Measurements from ENCODE around the gene GALNT7.
"Not testable (repeated sequence)": the region's sequence is repeated elsewhere in the genome, so short reads cannot be mapped to it uniquely, and the experiment has no call there.

Gene GALNT7

GRCh38 chr4:173200103-173200884, 31.7 kb downstream of the GALNT7 start:
- no peak for FAIRE-seq

GRCh38 chr4:173202395-173202794, 33.8 kb downstream of the GALNT7 start:
- no peak for FAIRE-seq

- no peak for FAIRE-seq
Observed at GRCh38 chr4:173205656-173206055, 37.0 kb downstream of the GALNT7 start.

GRCh38 chr4:173208420-173208819, 39.8 kb downstream of the GALNT7 start:
- FAIRE-seq = no peak

- FAIRE-seq = no peak
Observed at GRCh38 chr4:173211222-173211621, 42.6 kb downstream of the GALNT7 start.

GRCh38 chr4:173211838-173212237, 43.2 kb downstream of the GALNT7 start:
- no peak for FAIRE-seq

- peak; percentile 94 for FAIRE-seq
Observed at GRCh38 chr4:173212379-173212778, 43.8 kb downstream of the GALNT7 start.

- no peak for FAIRE-seq
Observed at GRCh38 chr4:173213296-173213695, 44.7 kb downstream of the GALNT7 start.

- FAIRE-seq = no peak
Observed at GRCh38 chr4:173214231-173214630, 45.6 kb downstream of the GALNT7 start.

GRCh38 chr4:173214661-173215060, 46.0 kb downstream of the GALNT7 start:
- FAIRE-seq = no peak

- FAIRE-seq = no peak
Observed at GRCh38 chr4:173217075-173217474, 48.5 kb downstream of the GALNT7 start.

- FAIRE-seq = no peak
Observed at GRCh38 chr4:173217727-173218126, 49.1 kb downstream of the GALNT7 start.

- FAIRE-seq = no peak
Observed at GRCh38 chr4:173218411-173219125, 50.0 kb downstream of the GALNT7 start.

- not testable (repeated sequence) for FAIRE-seq
Observed at GRCh38 chr4:173219126-173219437, 50.5 kb downstream of the GALNT7 start.

- no peak for FAIRE-seq
Observed at GRCh38 chr4:173223743-173224142, 55.1 kb downstream of the GALNT7 start.

GRCh38 chr4:173226401-173226888, 57.8 kb downstream of the GALNT7 start:
- no peak for FAIRE-seq

- no peak for FAIRE-seq
Observed at GRCh38 chr4:173227756-173228155, 59.1 kb downstream of the GALNT7 start.

GRCh38 chr4:173230062-173230461, 61.5 kb downstream of the GALNT7 start:
- FAIRE-seq = no peak

GRCh38 chr4:173231916-173232315, 63.3 kb downstream of the GALNT7 start:
- FAIRE-seq = no peak

- no peak for FAIRE-seq
Observed at GRCh38 chr4:173233857-173234256, 65.2 kb downstream of the GALNT7 start.

- FAIRE-seq = no peak
Observed at GRCh38 chr4:173235050-173235449, 66.4 kb downstream of the GALNT7 start.

- no peak for FAIRE-seq
Observed at GRCh38 chr4:173236301-173236700, 67.7 kb downstream of the GALNT7 start.

GRCh38 chr4:173237152-173237551, 68.5 kb downstream of the GALNT7 start:
- no peak for FAIRE-seq

GRCh38 chr4:173237762-173238161, 69.2 kb downstream of the GALNT7 start:
- no peak for FAIRE-seq
